Measurements from ENCODE around the gene ISG20L2.

Gene ISG20L2

GRCh38 chr1:156740237-156740740, 11.7 kb upstream of the ISG20L2 start:
- no peak for DNase-seq

GRCh38 chr1:156738916-156739315, 10.3 kb upstream of the ISG20L2 start:
- DNase-seq = no peak

GRCh38 chr1:156738407-156738806, 9.8 kb upstream of the ISG20L2 start:
- DNase-seq = no peak

GRCh38 chr1:156733989-156734584, 5.5 kb upstream of the ISG20L2 start:
- no peak for DNase-seq

GRCh38 chr1:156727926-156728598, 504 bp downstream of the ISG20L2 start, which contains the start of gene METTL25B:
METTL25B (plus strand) TSS chr1:156728469; CDS start chr1:156729105, 636 bp downstream.
- peak; percentile 89 for DNase-seq

- DNase-seq = no peak
These were observed 1.1 kb downstream of the ISG20L2 start for GRCh38 chr1:156727492-156727891.

GRCh38 chr1:156726549-156727226, 1.9 kb downstream of the ISG20L2 start:
- peak; percentile 16 for DNase-seq

GRCh38 chr1:156725683-156726280, 2.8 kb downstream of the ISG20L2 start:
- DNase-seq = peak; percentile 87

GRCh38 chr1:156721535-156721934, 7.0 kb downstream of the ISG20L2 start:
- no peak for DNase-seq

- no peak for DNase-seq
These were observed 7.4 kb downstream of the ISG20L2 start for GRCh38 chr1:156721131-156721530.

- DNase-seq = no peak
These were observed 11.2 kb downstream of the ISG20L2 start for GRCh38 chr1:156717351-156717750.

- DNase-seq = no peak
These were observed 13.7 kb downstream of the ISG20L2 start for GRCh38 chr1:156714830-156715229.

GRCh38 chr1:156712626-156713025, 15.9 kb downstream of the ISG20L2 start:
- DNase-seq = no peak

- no peak for DNase-seq
These were observed 17.4 kb downstream of the ISG20L2 start for GRCh38 chr1:156711011-156711817.

GRCh38 chr1:156709757-156710489, 18.6 kb downstream of the ISG20L2 start:
- DNase-seq = peak; percentile 13

- no peak for DNase-seq
These were observed 19.5 kb downstream of the ISG20L2 start for GRCh38 chr1:156709031-156709430.

- DNase-seq = no peak
These were observed 20.3 kb downstream of the ISG20L2 start for GRCh38 chr1:156708218-156708661.

GRCh38 chr1:156707417-156708217, 20.9 kb downstream of the ISG20L2 start:
- DNase-seq = no peak

- DNase-seq = no peak
These were observed 21.7 kb downstream of the ISG20L2 start for GRCh38 chr1:156706657-156707416.

Measured in midbrain (tissue), 1 donor.